ENCODE results near the gene MSTN. TPM values are rescaled to one million over a fixed set of nuclear protein-coding genes. Genes with fewer than 3 reads are reported as not detected.

Gene MSTN
- total and polyA plus RNA-seq, 2 of the 4 experiments (the other 2 are of a cell fraction), result under 0.01 TPM; not detected in 1

- 40% methylated on average over 1 of the region's 5 CpGs; no CpG with 5 or more reads in 1 of the 2 experiments for WGBS, 2 experiments (ENCODE audit: extremely low coverage in 2 of 2, insufficient read length in 1 of 2)
- Histone ChIP-seq H4K5ac (ENCODE audit: low read depth, low read length) (no peak overlapping the region), H3K4me3 (ENCODE audit: insufficient read depth, low read depth, low read length) (no peak overlapping the region), H4K91ac (ENCODE audit: insufficient read depth, low read depth, low read length) (no peak overlapping the region), H2AK5ac (ENCODE audit: low read depth, low read length) (no peak overlapping the region), H2BK5ac (ENCODE audit: low read depth, low read length, poor library complexity, severe bottlenecking) (no peak overlapping the region), H2AFZ (replicated peaks; ENCODE audit: low read length, poor library complexity) (peak overlapping the region; percentile 80), H3K27me3 (ENCODE audit: control insufficient read depth, insufficient read depth, low read length) (peaks cover 3% of the 10 kb centered on the region), H3K18ac (ENCODE audit: low read depth, low read length) (no peak overlapping the region), H3K23ac (ENCODE audit: low read depth, low read length) (no peak overlapping the region), H3K14ac (replicated peaks; ENCODE audit: low read depth, low read length) (no peak overlapping the region), H2BK20ac (ENCODE audit: low read depth, low read length) (no peak overlapping the region), H4K20me1 (ENCODE audit: insufficient read depth, low read length) (no peaks in the 10 kb centered on the region), H3K79me1 (ENCODE audit: low read depth in 1 of 2, low read length in 2 of 2) (no peaks in the 10 kb centered on the region), H3K4ac (ENCODE audit: low read depth, low read length) (no peak overlapping the region), H2BK120ac (ENCODE audit: low read depth, low read length) (no peak overlapping the region), H3K56ac (ENCODE audit: extremely low read depth, insufficient read depth, low read length) (no peak overlapping the region), H4K8ac (ENCODE audit: low read depth in 2 of 2, low read length in 2 of 2) (no peak overlapping the region), H3K4me2 (ENCODE audit: low read depth, low read length) (no peak overlapping the region), H3K9ac (ENCODE audit: low read depth, low read length) (no peak overlapping the region), H2BK15ac (ENCODE audit: low read depth, low read length) (no peak overlapping the region), H3K9me3 (ENCODE audit: control insufficient read depth, insufficient read depth, low read length) (no peaks in the 10 kb centered on the region), H3K36me3 (ENCODE audit: control insufficient read depth, insufficient read depth, low read length) (no peaks in the 10 kb centered on the region), H2AK9ac (replicated peaks; ENCODE audit: low read depth, low read length, poor library complexity) (no peak overlapping the region), H3K9me1 (ENCODE audit: insufficient read depth, low read length) (no peaks in the 10 kb centered on the region), H3K27ac (ENCODE audit: insufficient read depth, low read length) (no peak overlapping the region), H3K4me1 (ENCODE audit: control insufficient read depth, insufficient read depth, low read length) (no peaks in the 10 kb centered on the region)
- ChIA-PET POLR2A (ENCODE audit: unreplicated experiment) (no interaction called here), CTCF (interaction anchor here (0.6 to 1.6 kb wide), 5 partner anchors 11 to 224 kb away, joined by 3 to 6 read pairs (median 4); no protein-coding TSS in a partner anchor)
- TF ChIP-seq CEBPB (IDR thresholded peaks at IDR 0.05; ENCODE audit: low read depth, low read length), result no peak
- TF ChIP-seq SMC3 (IDR thresholded peaks at IDR 0.05; ENCODE audit: low read depth, low read length), result 0 out of 2 replicates have a peak, but pooled peaks have one; percentile 9
- TF ChIP-seq FOS (IDR thresholded peaks at IDR 0.05; ENCODE audit: low read depth, low read length), result no peak
- TF ChIP-seq CTCF (conservative IDR thresholded peaks at IDR 0.05; ENCODE audit: low read depth, low read length), result peak; percentile 51
- no peak for TF ChIP-seq BHLHE40 (IDR thresholded peaks at IDR 0.05; ENCODE audit: low read depth, low read length)
- no peak; the same call in 1 of the 2 replicates for TF ChIP-seq RAD21 (IDR thresholded peaks at IDR 0.05; ENCODE audit: low read length)
- DNase-seq (peak; percentile 49), ATAC-seq (ENCODE audit: low read depth) (no peak; the same call in 1 of the 2 replicates)
- dilution Hi-C loops (cut with HindIII; ENCODE audit: low sequenced_read_pairs, unreplicated experiment), result no loop called here
- in situ Hi-C loops (cut with MboI; ENCODE audit: low sequenced_read_pairs), result no loop called here
- BruUV-seq (replicated peaks), result no TSS peak
- intact Hi-C loops (cut with micrococcal nuclease), result no loop called here
Measured at GRCh38 chr2:190023860-190024259, 38.7 kb downstream of the MSTN start.
